Calu3 (cell line): ENCODE data around the gene MAB21L2. TPM values are rescaled to one million over a fixed set of nuclear protein-coding genes. Genes with fewer than 3 reads are reported as not detected.
"Not testable (repeated sequence)": the region's sequence is repeated elsewhere in the genome, so short reads cannot be mapped to it uniquely, and the experiment has no call there.

ENCODE experiments used
- BruUV-seq: library from RNA; stranded (reverse); fragments of 400-500 nt; replicated peaks from 2 replicates; lab custom pipeline; 2021; lab: Mats Ljungman, UMichigan
- CTCF ChIA-PET: fragments of 300-600 bp; sonication (Branson Sonifier 250); formaldehyde crosslinking; loops from one replicate; lab custom pipeline; 2022; ENCODE audit warnings: antibody characterized with exemption; lab: Charles Lee
- DNase-seq: peaks from one replicate; pipeline ENCODE4 v3.0.0; 2022
- H3K27ac Mint-ChIP-seq: one replicate; pipeline ENCODE4 v1.8.0; 2022; ENCODE audit warnings: mixed read lengths; ENCODE audit not compliant: unreplicated experiment
- H3K27me3 Mint-ChIP-seq: one replicate; pipeline ENCODE4 v1.8.0; 2022; ENCODE audit warnings: mixed read lengths; ENCODE audit not compliant: unreplicated experiment
- H3K36me3 Mint-ChIP-seq: one replicate; pipeline ENCODE4 v1.8.0; 2022; ENCODE audit warnings: mild to moderate bottlenecking, moderate library complexity, mixed read lengths; ENCODE audit not compliant: insufficient read depth, unreplicated experiment
- H3K4me1 Mint-ChIP-seq: one replicate; pipeline ENCODE4 v1.8.0; 2022; ENCODE audit warnings: mild to moderate bottlenecking, low read depth, mixed read lengths; ENCODE audit not compliant: unreplicated experiment
- H3K4me3 Mint-ChIP-seq: one replicate; pipeline ENCODE4 v1.8.0; 2022; ENCODE audit warnings: mild to moderate bottlenecking, low read depth, moderate library complexity, mixed read lengths; ENCODE audit not compliant: unreplicated experiment
- H3K9me3 Mint-ChIP-seq: one replicate; pipeline ENCODE4 v1.8.0; 2022; ENCODE audit warnings: low read depth, mixed read lengths; ENCODE audit not compliant: unreplicated experiment
- CTCF ChIP-seq: fragments of 200-600 bp; IDR thresholded peaks from one replicate; pipeline ENCODE4 v1.8.0; 2022; ENCODE audit warnings: antibody characterized with exemption; ENCODE audit not compliant: unreplicated experiment
- intact Hi-C: fragments of 100-400 bp; cut with micrococcal nuclease; formaldehyde crosslinking; loops from one replicate; pipeline ENCODE4 v1.10.0; 2022; ENCODE audit not compliant: unreplicated experiment
- total RNA-seq: library from RNA; stranded (reverse); gene quantifications from 2 replicates; pipeline ENCODE4 v1.2.3, GENCODE V29; 2022

Gene MAB21L2
- total RNA-seq, 1 experiment from 2014 or later, result 0.17 TPM

GRCh38 chr4:150547154-150547838 is 34.7 kb upstream of the MAB21L2 start:
- Mint-ChIP-seq H3K4me1 (no peaks in the 10 kb centered on the region), H3K36me3 (no peaks in the 10 kb centered on the region), H3K27me3 (no peaks in the 10 kb centered on the region), H3K9me3 (no peaks in the 10 kb centered on the region), H3K4me3 (no peak overlapping the region), H3K27ac (no peak overlapping the region)
- TF ChIP-seq CTCF, result no peak
- intact Hi-C loops, result no loop called here
- no peak for DNase-seq
- CTCF ChIA-PET, result no interaction called here
- BruUV-seq, result no TSS peak

- H3K27ac Mint-ChIP-seq, result peak overlapping the region; percentile 89
- H3K9me3 Mint-ChIP-seq, CTCF ChIA-PET, intact Hi-C loops, H3K27me3 Mint-ChIP-seq, H3K36me3 Mint-ChIP-seq, DNase-seq, H3K4me3 Mint-ChIP-seq, BruUV-seq: not testable (repeated sequence)
- H3K4me1 Mint-ChIP-seq, result peaks cover 15% of the 10 kb centered on the region
Observed at GRCh38 chr4:150557811-150558210, 24.1 kb upstream of the MAB21L2 start.

GRCh38 chr4:150561143-150561737 is 20.7 kb upstream of the MAB21L2 start:
- Mint-ChIP-seq H3K4me3 (no peak overlapping the region), H3K27ac (no peak overlapping the region), H3K36me3 (peaks cover 5% of the 10 kb centered on the region), H3K27me3 (no peaks in the 10 kb centered on the region), H3K9me3 (peaks cover 6% of the 10 kb centered on the region), H3K4me1 (peaks cover 15% of the 10 kb centered on the region)
- DNase-seq, result no peak
- intact Hi-C loops, result no loop called here
- no peak for TF ChIP-seq CTCF
- CTCF ChIA-PET, result no interaction called here
- BruUV-seq, result no TSS peak

- Mint-ChIP-seq H3K4me1 (peaks cover 9% of the 10 kb centered on the region), H3K27ac (no peak overlapping the region), H3K4me3 (no peak overlapping the region), H3K27me3 (no peaks in the 10 kb centered on the region), H3K9me3 (peaks cover 6% of the 10 kb centered on the region), H3K36me3 (peaks cover 5% of the 10 kb centered on the region)
- CTCF ChIA-PET, result no interaction called here
- TF ChIP-seq CTCF, result no peak
- BruUV-seq, result no TSS peak
- intact Hi-C loops, result no loop called here
- DNase-seq, result no peak
Observed at GRCh38 chr4:150562250-150562649, 19.7 kb upstream of the MAB21L2 start.

- no peak for TF ChIP-seq CTCF
- Mint-ChIP-seq H3K9me3 (peaks cover 6% of the 10 kb centered on the region), H3K4me1 (peaks cover 4% of the 10 kb centered on the region), H3K27ac (no peak overlapping the region), H3K4me3 (no peak overlapping the region), H3K36me3 (peaks cover 5% of the 10 kb centered on the region), H3K27me3 (no peaks in the 10 kb centered on the region)
- no peak for DNase-seq
- CTCF ChIA-PET, result no interaction called here
- intact Hi-C loops, result no loop called here
- BruUV-seq, result no TSS peak
Observed at GRCh38 chr4:150562751-150563150, 19.2 kb upstream of the MAB21L2 start.

- H3K9me3 Mint-ChIP-seq, H3K4me1 Mint-ChIP-seq, H3K4me3 Mint-ChIP-seq, DNase-seq, BruUV-seq, CTCF ChIA-PET, H3K36me3 Mint-ChIP-seq, H3K27me3 Mint-ChIP-seq, intact Hi-C loops: not testable (repeated sequence)
- peak overlapping the region; percentile 42 for H3K27ac Mint-ChIP-seq
Observed at GRCh38 chr4:150564967-150565366, 17.0 kb upstream of the MAB21L2 start.
